Activated T-cell treated with anti-CD3 and anti-CD28 coated beads, Interleukin-2, amount 50 U/mL, for 24 hours (primary cell): ENCODE data around the gene GRID1.

Experiments used
- DNase-seq: peaks from one replicate; pipeline ENCODE4 v3.0.0-alpha.2; 2020
- H3K27ac Mint-ChIP-seq: 2 replicates; pipeline ENCODE4 v1.8.0; 2020; ENCODE audit warnings: mild to moderate bottlenecking, mixed read lengths
- H3K27me3 Mint-ChIP-seq: 2 replicates; pipeline ENCODE4 v1.8.0; 2020; ENCODE audit warnings: mixed read lengths
- H3K36me3 Mint-ChIP-seq: 2 replicates; pipeline ENCODE4 v1.8.0; 2020; ENCODE audit warnings: low read depth, mixed read lengths
- H3K4me1 Mint-ChIP-seq: 2 replicates; pipeline ENCODE4 v1.8.0; 2020; ENCODE audit warnings: low read depth, mixed read lengths
- H3K4me3 Mint-ChIP-seq: 2 replicates; pipeline ENCODE4 v1.8.0; 2020; ENCODE audit warnings: mild to moderate bottlenecking, moderate library complexity, mixed read lengths
- H3K9me3 Mint-ChIP-seq: 2 replicates; pipeline ENCODE4 v1.8.0; 2020; ENCODE audit warnings: mixed read lengths

GRID1 gene

DNA sequence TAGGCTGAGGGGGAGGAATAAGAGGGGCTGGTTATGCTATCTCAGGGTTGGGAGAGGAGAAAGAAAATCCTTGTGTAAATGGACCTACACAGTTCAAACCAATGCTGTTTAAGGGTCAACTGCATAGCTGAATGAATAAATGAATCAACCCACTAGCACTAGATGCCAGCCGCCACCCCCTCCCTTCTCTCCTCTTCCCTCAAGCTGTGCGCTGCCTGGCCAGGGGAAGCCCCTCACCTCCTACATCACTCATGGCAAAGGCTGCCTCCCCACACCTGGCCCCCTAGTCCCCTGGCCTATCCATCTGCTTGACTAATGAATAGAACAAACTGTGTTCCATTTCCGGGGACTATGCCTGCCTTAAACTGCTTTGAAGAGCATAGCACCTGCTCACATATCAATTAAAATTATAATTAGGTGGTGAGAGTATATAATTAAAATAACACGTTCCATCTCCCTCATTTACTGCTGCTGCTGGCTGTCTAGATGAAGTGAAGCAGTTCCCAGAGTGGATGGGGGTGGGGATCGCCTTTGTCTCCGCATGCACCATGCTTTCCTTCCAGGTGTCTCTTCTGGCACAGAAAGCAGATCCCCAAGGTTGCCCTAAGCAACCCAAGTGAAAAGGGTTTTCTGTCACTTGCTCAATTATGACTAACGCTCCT is 32.6 kb downstream of the GRID1 start:
- no peaks in the 10 kb centered on the region for H3K4me1 Mint-ChIP-seq
- no peaks in the 10 kb centered on the region for H3K36me3 Mint-ChIP-seq
- no peak overlapping the region for H3K4me3 Mint-ChIP-seq
- no peaks in the 10 kb centered on the region for H3K9me3 Mint-ChIP-seq
- H3K27me3 Mint-ChIP-seq: peaks cover 18% of the 10 kb centered on the region
- DNase-seq: no peak
- H3K27ac Mint-ChIP-seq: no peak overlapping the region

GRCh38 chr10:86331861-86332260 is 34.7 kb downstream of the GRID1 start:
- Mint-ChIP-seq H3K27ac (no peak overlapping the region), H3K4me3 (no peak overlapping the region), H3K4me1 (no peaks in the 10 kb centered on the region), H3K36me3 (no peaks in the 10 kb centered on the region), H3K9me3 (no peaks in the 10 kb centered on the region), H3K27me3 (peaks cover 14% of the 10 kb centered on the region)
- DNase-seq: no peak

DNA sequence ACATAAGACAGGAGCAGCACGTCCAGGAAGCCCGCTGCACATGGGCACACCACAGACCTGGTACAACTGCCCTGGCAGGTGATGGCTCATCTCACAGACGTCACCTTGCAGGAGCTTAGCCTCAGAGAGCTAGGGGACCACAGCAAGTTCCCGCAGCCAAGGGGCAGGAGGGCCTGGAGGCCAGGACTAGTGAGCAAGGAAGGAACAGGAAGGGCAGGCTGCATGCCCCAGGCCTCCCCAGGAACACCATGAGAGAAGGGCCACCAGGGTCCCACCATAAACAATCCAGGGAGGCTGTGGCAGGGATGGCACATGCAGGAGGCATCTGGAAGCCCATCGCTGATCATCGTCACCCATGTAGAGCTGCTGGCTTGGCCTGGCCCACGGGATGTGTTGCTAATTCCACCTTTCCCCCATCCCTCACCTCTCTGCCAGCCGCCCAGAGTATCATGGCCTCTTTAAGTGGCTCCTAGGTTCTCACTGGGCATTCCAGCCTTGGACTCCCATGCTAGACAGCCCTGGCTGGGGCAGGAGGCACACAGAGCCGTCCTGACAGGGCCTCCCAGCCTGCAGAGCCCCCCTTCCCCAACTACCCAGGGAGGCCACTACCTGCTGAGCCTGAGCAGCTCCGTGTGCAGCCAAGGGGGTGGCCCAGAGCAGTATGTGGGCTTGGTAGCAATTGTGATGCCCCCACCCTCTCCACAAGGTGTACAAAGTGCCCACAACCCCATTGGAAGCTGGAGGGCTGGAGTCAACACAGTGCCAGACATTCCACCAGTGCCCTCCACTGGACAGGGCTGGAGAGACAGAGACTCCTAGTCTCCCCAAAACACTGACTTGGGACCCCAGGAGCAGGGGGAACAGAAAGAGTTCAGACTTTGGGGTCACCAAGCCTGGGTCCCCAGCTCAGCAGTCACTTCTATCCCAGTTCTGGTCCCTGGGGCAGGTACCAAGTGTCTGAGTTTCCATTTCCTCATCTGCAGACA is 35.5 kb downstream of the GRID1 start:
- no peak for DNase-seq
- Mint-ChIP-seq H3K27me3 (peaks cover 14% of the 10 kb centered on the region), H3K4me3 (no peak overlapping the region), H3K27ac (no peak overlapping the region), H3K9me3 (no peaks in the 10 kb centered on the region), H3K36me3 (no peaks in the 10 kb centered on the region), H3K4me1 (no peaks in the 10 kb centered on the region)

- Mint-ChIP-seq H3K9me3 (no peaks in the 10 kb centered on the region), H3K4me3 (no peak overlapping the region), H3K27ac (no peak overlapping the region), H3K4me1 (no peaks in the 10 kb centered on the region), H3K27me3 (peaks cover 20% of the 10 kb centered on the region), H3K36me3 (no peaks in the 10 kb centered on the region)
- DNase-seq: no peak
Measured at GRCh38 chr10:86329896-86330680, 36.5 kb downstream of the GRID1 start.

DNA sequence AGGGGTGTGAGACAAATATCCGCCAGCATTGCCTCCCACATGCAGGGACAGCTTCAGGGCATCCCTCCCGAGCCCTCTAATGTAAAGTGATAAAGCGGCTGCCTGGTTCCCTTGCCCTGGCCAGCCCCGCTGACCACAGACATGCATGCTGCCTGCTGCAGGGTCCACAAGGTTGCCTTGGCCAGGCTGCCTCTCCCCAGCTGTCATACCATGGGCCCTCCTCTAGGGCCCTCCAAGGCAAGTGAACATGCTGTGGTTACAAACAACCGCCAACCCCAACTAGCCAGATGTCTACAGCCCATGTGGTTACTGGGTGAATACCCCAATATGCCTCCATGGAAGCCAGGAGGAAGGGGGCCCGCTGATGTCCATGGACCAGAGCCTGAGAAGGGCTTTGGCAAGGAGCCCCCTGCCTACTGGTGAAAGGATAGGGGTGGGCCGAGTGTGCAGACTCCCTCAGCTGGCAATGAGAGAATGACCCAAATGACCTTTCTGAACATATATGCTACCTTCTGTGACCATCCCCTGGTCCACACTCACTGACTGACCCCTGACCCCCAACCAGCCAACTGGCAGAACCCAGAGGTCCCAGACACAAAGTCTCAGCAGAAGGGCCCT is 37.4 kb downstream of the GRID1 start:
- no peak for DNase-seq
- no peaks in the 10 kb centered on the region for H3K9me3 Mint-ChIP-seq
- no peaks in the 10 kb centered on the region for H3K36me3 Mint-ChIP-seq
- no peak overlapping the region for H3K27ac Mint-ChIP-seq
- peaks cover 20% of the 10 kb centered on the region for H3K27me3 Mint-ChIP-seq
- H3K4me3 Mint-ChIP-seq: no peak overlapping the region
- H3K4me1 Mint-ChIP-seq: no peaks in the 10 kb centered on the region

DNA sequence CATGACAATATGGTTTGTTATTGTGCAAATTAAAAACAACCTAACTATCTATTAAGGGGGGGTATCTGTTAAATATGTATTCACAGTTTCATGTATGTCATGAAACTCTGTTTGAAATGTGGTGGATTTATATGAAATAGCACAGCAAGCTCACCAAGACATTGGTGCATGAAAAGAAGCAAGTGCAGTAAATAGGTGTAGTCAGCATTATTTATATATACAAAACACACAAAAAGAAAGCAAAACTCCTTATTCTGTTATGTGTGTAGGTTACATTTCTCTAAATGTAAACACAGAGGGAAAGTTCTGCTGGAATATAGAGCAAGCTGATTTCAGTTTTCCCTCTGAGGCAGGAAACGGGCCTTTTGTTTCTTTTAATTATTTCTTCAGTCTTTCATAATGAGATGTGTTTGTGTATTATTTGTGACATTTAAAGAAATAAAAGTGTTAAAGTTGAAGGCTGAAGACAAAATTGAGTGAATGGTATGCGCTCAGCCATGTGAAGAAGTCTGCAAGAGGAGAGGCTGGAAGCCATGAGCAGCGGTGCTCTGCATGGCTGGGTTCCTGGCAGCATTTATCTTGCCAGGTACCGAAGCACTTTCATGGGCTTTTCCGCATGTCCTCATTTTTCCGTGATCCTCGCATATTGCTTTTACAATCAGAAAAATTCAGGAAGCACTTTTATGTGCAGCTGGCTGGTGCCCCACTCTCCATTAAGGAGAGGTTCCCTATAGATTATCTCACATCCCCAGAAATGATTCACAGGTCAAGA is 38.5 kb downstream of the GRID1 start:
- Mint-ChIP-seq H3K36me3 (no peaks in the 10 kb centered on the region), H3K27me3 (peaks cover 20% of the 10 kb centered on the region), H3K27ac (no peak overlapping the region), H3K4me1 (no peaks in the 10 kb centered on the region), H3K4me3 (no peak overlapping the region), H3K9me3 (no peaks in the 10 kb centered on the region)
- no peak for DNase-seq

GRCh38 chr10:86325158-86325557 is 41.4 kb downstream of the GRID1 start:
- Mint-ChIP-seq H3K4me1 (no peaks in the 10 kb centered on the region), H3K4me3 (no peak overlapping the region), H3K36me3 (no peaks in the 10 kb centered on the region), H3K9me3 (no peaks in the 10 kb centered on the region), H3K27me3 (peaks cover 9% of the 10 kb centered on the region), H3K27ac (no peak overlapping the region)
- no peak for DNase-seq

DNA sequence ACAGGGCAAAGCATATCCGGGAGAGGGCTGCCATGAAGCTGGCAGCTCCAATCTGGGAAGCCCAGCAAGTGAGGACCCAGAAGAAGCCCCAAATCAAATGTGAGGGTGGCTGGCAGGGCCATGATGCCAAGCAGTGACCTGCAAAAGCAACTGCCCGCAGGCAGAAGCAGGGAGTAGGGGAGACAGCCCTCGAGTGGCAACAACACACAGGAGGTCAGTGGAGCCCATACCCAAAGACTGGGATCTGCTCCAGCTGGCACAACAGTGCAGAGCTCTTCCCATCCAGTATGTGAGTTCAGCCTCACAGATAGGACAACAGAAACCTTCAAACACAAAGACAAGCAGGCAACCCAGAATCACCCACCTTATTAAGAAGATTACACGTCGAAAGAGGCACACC is 45.0 kb downstream of the GRID1 start:
- Mint-ChIP-seq H3K4me3 (no peak overlapping the region), H3K4me1 (no peaks in the 10 kb centered on the region), H3K27me3 (peaks cover 21% of the 10 kb centered on the region), H3K36me3 (no peaks in the 10 kb centered on the region), H3K27ac (no peak overlapping the region), H3K9me3 (no peaks in the 10 kb centered on the region)
- DNase-seq: no peak

GRCh38 chr10:86319676-86320075 is 46.9 kb downstream of the GRID1 start:
- Mint-ChIP-seq H3K27me3 (peaks cover 15% of the 10 kb centered on the region), H3K36me3 (no peaks in the 10 kb centered on the region), H3K9me3 (no peaks in the 10 kb centered on the region), H3K27ac (no peak overlapping the region), H3K4me3 (no peak overlapping the region), H3K4me1 (no peaks in the 10 kb centered on the region)
- DNase-seq: no peak

GRCh38 chr10:86317949-86318725 is 48.5 kb downstream of the GRID1 start:
- Mint-ChIP-seq H3K27me3 (peaks cover 15% of the 10 kb centered on the region), H3K27ac (no peak overlapping the region), H3K36me3 (no peaks in the 10 kb centered on the region), H3K9me3 (no peaks in the 10 kb centered on the region), H3K4me1 (no peaks in the 10 kb centered on the region), H3K4me3 (no peak overlapping the region)
- no peak for DNase-seq

- Mint-ChIP-seq H3K27me3 (peaks cover 15% of the 10 kb centered on the region), H3K4me3 (no peak overlapping the region), H3K4me1 (no peaks in the 10 kb centered on the region), H3K27ac (no peak overlapping the region), H3K36me3 (no peaks in the 10 kb centered on the region), H3K9me3 (no peaks in the 10 kb centered on the region)
- no peak for DNase-seq
Measured at GRCh38 chr10:86316990-86317389, 49.6 kb downstream of the GRID1 start.

GRCh38 chr10:86316274-86316835 is 50.2 kb downstream of the GRID1 start:
- Mint-ChIP-seq H3K4me1 (no peaks in the 10 kb centered on the region), H3K27ac (no peak overlapping the region), H3K36me3 (no peaks in the 10 kb centered on the region), H3K9me3 (no peaks in the 10 kb centered on the region), H3K4me3 (no peak overlapping the region), H3K27me3 (peaks cover 15% of the 10 kb centered on the region)
- no peak for DNase-seq

GRCh38 chr10:86315549-86315942 is 51.0 kb downstream of the GRID1 start:
- no peak overlapping the region for H3K4me3 Mint-ChIP-seq
- DNase-seq: no peak
- peaks cover 15% of the 10 kb centered on the region for H3K27me3 Mint-ChIP-seq
- no peaks in the 10 kb centered on the region for H3K4me1 Mint-ChIP-seq
- H3K36me3 Mint-ChIP-seq: no peaks in the 10 kb centered on the region
- H3K27ac Mint-ChIP-seq: no peak overlapping the region
- H3K9me3 Mint-ChIP-seq: no peaks in the 10 kb centered on the region
